GM18520 (cell line): ENCODE results near the gene WWOX.
"Not testable (repeated sequence)": the region's sequence is repeated elsewhere in the genome, so short reads cannot be mapped to it uniquely, and the experiment has no call there.

Experiments used
- ATAC-seq: cut with Tn5 transposase; IDR thresholded peaks from one replicate; pipeline ENCODE4 v1.9.1; 2021; ENCODE audit not compliant: unreplicated experiment

Gene WWOX

GRCh38 chr16:79036541-79036940, 937.1 kb downstream of the WWOX start:
- ATAC-seq, result no peak

DNA sequence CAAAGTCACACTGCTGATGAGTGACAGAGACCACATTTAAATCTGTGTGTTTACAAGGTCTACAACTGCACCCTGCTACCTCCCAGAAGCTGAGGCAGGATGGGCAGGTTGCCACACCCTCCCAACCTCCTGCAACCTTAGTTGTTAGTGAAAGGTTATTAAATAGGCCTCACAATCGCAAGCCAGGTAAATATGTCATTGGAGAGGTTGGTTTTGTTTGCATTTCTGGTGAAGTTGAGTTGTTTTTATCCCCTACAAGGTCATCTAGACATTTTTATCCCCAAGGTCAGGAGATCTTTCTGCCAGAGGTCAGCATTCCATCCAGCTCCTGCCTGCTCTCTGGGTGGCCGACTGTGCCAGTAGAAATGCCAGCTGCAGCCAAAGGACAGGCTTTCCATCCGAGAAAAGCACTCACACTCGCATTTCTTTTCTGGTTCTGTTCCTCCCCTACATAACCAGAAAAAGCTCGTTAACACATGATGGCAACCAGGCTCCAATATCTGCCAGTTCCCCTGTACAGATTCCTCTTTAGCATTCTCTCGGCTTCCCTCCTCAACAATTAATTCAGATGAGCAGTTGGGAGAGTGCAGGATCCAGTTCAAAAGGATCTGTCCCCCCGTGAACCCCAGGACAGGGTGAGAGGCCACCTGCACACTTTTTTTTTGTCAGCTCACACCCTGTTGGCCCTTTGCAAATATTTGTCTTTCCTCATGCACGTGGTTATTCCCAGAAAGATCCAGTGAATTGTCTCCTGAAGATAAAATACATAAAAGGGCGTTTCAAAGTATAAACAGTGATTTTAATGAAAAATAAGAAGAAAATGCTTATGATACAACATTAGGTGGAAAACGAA, 938.3 kb downstream of the WWOX start:
- no peak for ATAC-seq

DNA sequence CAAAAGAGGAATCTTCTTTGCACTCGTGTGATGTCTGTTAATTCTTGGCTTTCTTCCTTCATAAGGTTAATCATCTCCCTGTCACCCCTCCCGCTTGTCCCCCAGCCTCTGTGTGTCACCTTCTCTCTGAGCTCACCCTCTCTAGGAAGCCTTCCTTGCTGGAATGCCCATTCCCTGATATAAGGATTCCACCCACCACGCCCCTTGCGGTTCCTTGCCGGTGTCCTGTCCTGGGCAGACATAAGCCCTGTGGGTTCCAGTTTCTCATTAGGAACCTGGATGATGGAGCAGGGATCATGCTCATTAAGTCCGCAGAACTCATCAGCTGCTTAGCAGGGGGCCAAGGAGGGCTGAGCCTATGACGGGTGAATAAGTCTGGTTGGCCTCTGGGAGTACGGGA, 941.8 kb downstream of the WWOX start:
- no peak for ATAC-seq

DNA sequence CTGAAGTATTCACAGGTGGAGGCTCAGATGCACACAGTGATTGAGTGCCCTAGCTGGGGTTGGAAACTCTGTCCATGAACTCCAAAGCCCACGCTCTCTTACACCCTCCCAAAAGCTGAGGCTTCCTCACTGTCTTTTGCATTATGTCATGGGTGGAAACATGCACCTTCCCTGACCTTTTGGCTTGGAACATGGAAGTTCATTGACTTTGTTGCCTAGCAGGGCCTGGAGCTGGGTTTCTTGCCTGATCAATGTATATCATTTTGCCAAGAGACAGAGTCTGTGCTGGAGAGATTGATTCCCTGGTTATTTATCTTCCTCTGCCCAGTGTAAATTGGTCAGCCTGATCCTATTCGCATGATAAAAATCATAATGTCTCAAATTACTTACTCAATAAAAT, 942.7 kb downstream of the WWOX start:
- ATAC-seq, result no peak

GRCh38 chr16:79042886-79043285, 943.4 kb downstream of the WWOX start:
- no peak for ATAC-seq

DNA sequence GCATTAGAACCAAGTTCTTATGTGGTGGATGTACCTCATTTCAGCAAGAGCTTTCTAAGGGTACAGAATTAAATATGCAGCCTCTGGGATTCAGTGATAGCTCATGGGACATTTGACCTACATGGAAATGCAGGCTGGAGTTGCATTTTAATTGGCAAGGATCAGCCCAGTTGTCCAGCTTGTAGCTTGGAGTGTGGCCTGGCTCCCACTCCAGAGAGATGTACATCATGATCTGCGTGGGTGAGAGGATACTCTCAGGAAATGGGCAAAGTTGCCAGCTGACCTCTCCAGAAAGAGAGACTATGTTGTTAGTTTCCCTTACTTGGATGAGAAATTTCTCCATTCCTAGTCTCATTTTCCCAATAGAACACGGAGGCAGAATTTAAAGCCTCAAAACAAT, 945.7 kb downstream of the WWOX start:
- ATAC-seq, result no peak

GRCh38 chr16:79047337-79047736, 947.9 kb downstream of the WWOX start:
- ATAC-seq, result no peak

DNA sequence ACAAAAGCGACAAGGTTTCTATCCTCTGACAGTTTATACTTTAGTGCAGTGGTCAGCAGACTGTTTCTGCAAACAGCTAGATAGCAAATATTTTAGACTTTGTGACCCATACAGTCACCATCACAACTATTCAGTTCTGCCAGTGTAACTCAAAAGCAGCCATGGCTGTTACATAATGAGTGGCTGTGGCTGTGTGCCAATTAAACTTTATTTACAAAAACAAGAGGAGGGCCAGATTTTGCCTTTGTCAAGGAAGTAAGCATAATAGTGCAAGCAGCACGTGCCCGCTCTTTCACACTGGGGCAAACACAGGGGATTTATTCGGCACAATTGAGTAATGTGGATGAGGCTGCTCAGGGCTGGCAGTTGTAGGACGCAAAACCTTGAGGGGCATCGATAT, 949.6 kb downstream of the WWOX start:
- no peak for ATAC-seq

DNA sequence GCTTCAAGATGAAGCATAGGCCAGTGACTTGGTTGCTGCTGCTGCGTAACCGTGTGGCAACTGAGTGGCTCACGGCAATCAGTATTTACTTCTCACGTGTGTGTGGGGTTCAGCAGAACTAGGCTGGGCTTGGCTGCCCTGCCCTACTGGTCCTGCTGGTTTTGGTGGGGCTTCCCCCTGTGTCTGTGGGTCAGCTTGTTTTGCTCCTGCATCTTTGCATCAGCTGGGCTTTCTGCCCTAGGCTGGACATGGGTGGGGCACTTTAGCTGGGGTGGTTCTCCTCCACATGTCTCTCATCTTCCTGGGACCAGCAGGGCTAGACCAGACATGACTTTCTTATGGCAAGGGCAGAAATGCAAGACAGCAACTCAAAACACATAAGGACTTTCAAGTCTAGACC, 950.6 kb downstream of the WWOX start:
- no peak for ATAC-seq

- ATAC-seq, result no peak
These were observed 951.9 kb downstream of the WWOX start for GRCh38 chr16:79051313-79051712.

GRCh38 chr16:79052198-79052597, 952.7 kb downstream of the WWOX start:
- not testable (repeated sequence) for ATAC-seq

- no peak for ATAC-seq
These were observed 954.1 kb downstream of the WWOX start for GRCh38 chr16:79053577-79053976.

DNA sequence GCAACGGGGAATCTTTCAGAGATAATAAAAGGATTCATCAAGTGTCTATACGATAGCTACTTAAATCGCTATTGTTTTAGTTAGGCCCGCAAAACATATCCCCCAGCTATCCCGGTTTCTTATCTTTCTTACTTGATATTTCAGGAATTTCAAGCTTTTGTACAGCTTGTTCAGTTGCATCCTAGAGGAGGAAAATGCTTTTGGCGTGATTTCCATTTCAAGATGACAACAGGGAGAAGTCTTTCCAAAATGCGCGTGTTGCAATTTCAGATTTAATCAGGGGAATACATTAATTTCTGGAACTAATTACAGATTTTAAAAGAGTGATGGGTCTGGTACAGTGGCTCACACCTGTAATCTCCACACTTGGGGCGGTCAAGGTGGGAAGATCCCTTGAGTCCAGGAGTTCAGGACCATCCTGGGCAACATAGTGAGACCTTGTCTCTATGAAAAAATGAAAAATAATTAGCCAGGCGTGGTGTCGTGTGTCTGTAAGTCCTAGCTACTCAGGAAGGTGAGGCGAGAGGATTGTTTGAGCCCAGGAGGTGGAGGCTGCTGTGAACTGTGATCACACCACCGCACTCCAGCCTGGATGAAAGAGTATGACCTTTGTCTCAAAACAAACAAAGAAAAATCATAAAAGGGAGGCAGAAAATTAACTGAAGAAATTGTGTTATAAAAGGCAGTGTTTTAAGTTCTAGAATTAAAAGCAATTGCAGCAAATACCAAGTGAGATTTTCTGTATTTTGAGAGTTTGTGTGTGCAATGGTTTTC, 954.9 kb downstream of the WWOX start:
- ATAC-seq, result no peak

DNA sequence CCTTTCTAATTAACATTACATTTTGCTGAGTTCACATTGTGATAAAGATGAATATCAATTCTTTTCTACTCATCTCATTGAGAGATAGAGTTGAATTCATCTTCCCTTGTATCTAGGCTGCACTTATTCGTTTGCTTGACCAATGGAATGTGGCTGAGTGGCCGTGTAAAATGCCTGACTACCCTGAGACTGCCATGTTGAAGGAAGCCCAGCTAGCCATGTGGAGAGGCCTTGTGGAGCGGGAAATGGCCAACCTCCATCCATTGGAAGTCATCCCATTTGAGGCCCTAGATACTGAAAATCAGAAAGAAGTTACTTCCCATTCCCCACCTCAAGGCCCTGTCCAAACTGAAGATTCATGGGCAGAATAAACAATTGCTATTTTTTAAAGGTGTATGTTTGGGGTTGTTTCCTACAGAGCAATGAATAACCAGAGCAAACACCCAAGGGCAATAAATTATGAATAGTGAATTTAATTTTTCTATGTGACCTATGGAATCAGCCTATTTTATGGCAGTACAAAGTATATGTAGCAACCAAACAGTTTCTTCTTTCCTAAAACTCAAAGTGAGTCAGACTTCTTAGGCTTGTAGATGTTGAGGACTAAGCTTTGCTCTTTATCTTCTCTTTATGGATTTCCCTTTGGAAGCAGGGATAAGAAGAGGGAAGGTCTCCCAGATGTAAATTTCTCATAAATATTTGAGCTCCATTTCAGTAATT, 956.0 kb downstream of the WWOX start:
- no peak for ATAC-seq

DNA sequence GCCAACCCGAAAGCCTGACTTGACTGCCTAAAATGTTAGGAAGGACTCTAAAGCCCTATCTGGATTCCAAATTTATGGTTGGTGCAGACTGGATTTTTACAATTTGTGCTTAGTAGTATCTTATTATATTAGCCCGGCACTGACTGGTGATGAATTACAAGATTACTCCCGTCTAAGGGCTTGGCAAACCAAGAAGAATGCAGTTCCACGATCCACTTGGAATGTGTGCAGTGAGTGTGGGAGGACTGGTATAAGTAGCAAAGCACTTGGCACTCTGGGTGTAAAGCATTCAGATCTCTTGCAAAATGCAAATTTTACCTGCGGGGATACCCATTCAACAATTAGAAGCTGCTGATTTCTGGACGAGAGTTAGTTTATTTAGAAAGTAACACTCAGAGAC, 961.7 kb downstream of the WWOX start:
- no peak for ATAC-seq

DNA sequence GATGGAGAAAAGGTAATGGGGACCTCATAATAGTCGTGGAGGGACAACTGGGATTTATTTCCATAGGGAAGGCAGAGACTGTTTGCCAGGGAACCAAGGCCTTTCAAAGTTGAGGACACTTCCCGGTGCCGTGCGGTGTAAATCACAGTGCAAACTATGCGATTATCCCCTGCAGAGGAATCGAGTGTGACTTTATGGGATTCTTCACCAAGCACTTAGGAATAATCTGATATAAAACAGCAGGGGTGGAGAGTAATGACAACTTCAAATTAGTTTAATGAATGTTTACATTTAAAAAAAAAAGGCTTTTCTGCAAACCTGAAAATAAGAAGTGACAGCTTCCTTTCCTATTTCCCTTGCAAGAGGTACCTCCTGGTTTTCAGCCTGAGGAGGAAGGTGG, 962.9 kb downstream of the WWOX start:
- no peak for ATAC-seq

DNA sequence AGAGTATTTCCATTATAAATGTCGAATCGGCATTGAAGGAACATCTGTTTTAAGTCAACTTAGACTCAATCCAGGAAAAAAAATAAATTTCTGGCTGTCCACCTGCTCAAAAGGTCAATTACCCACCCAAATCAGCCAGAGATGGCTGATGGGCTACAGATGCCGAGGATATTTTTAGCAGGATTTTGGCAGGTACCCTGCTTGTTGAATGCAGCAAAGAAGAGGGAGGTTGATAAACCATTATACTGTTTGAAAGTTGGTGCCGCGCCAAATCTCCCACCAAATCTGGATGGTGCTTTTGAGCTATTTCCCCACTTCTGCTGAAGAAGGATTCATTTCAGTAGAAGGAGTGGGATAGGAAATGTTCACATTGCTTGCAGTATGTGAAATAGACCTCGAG, 963.4 kb downstream of the WWOX start:
- no peak for ATAC-seq

DNA sequence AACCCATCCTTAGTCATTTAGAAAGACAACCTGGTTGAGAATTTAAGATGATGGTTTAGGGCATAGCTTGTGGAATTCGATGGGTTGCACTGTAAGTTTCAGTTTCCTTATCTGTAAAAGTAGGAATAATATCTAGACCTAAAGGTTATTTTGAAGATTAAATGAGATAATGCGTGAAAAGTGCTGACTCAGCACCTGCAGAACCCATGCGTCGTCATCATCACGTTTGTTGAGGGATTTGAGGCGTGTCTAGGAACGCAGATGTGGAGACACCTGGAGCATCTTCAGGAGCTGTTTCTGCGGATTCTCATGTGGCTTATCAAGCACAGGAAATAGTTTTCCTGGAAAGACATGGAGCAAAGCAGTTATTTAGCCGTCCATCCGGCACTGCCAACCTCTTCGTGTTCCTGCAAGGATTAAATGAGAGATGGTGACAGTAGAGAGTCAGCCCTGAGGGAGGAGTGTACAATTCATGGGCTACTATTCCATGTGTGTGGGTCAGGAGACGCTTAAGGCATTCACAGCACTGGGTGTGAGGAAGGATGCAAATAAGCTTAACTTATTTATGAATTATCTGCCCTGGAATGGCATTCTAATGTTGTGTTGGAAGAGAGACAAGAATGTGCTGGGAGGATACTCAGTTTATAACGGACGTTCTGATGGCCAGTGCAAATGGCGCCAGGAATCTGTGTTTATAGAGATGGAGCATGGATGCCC, 965.0 kb downstream of the WWOX start:
- no peak for ATAC-seq

- ATAC-seq, result no peak
These were observed 967.1 kb downstream of the WWOX start for GRCh38 chr16:79066561-79066960.

DNA sequence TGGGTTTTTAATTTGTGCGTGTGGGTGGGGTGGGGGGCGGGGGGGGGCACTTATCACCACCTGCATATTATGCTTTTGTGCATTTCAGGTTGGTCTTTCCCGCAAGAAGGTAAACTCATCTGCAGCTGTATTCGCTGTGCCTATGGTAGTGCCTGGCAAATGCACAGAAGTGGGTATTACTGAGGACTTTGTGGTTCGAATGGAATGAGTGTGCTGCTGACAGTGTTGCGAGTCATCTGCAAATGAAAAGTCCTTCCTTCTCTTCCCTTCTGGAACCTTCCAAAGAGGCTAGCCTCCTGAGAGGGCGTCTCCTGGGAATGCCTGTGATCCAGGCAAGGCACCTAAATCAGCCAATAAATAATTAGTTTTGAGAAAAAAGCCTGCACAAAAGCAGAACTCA, 968.1 kb downstream of the WWOX start:
- no peak for ATAC-seq

- ATAC-seq, result no peak
These were observed 969.7 kb downstream of the WWOX start for GRCh38 chr16:79069121-79069520.
